Neuronal stem cell (in vitro differentiated cells): ENCODE measurements around the gene SLC26A8.

Experiments used
- DNase-seq: peaks from one replicate; pipeline ENCODE4 v3.0.0-alpha.2; 2013; ENCODE audit warnings: low spot score
- H2AFZ ChIP-seq: one replicate; pipeline ENCODE4 v1.6.1; 2013; ENCODE audit warnings: mild to moderate bottlenecking, low read length, inconsistent platforms
- H2AK5ac ChIP-seq: 2 replicates; pipeline ENCODE4 v1.6.1; 2013; ENCODE audit warnings: low read depth, mild to moderate bottlenecking, inconsistent platforms, low read length, moderate library complexity, mixed read lengths
- H2BK120ac ChIP-seq: 2 replicates; pipeline ENCODE4 v1.6.1; 2013; ENCODE audit warnings: low read depth, mild to moderate bottlenecking, inconsistent platforms, low read length, moderate library complexity, mixed read lengths
- H2BK12ac ChIP-seq: one replicate; pipeline ENCODE4 v1.6.1; 2013; ENCODE audit warnings: low read length, inconsistent platforms
- H2BK15ac ChIP-seq: 2 replicates; pipeline ENCODE4 v1.6.1; 2013; ENCODE audit warnings: mild to moderate bottlenecking, low read length, inconsistent platforms, mixed read lengths
- H2BK5ac ChIP-seq: one replicate; pipeline ENCODE4 v1.6.1; 2013; ENCODE audit warnings: inconsistent platforms, mild to moderate bottlenecking, low read length, moderate library complexity
- H3K14ac ChIP-seq: one replicate; pipeline ENCODE4 v1.6.1; 2013; ENCODE audit warnings: low read length, inconsistent platforms
- H3K18ac ChIP-seq: 2 replicates; pipeline ENCODE4 v1.6.1; 2013; ENCODE audit warnings: low read length, inconsistent platforms
- H3K23ac ChIP-seq: 2 replicates; pipeline ENCODE4 v1.6.1; 2013; ENCODE audit warnings: low read depth, mild to moderate bottlenecking, mixed read lengths, low read length, inconsistent platforms; ENCODE audit not compliant: poor library complexity
- H3K27ac ChIP-seq: replicated peaks from 3 replicates; pipeline ENCODE4 v1.5.1; 2013; ENCODE audit warnings: low read length, inconsistent platforms
- H3K27me3 ChIP-seq, 3 experiments: 2 replicates each; pipeline ENCODE4 v1.6.1; 2013; ENCODE audit warnings: low read length in 3 of 3, mild to moderate bottlenecking in 2 of 3, inconsistent platforms in 1 of 3, low read depth in 1 of 3, mixed read lengths in 1 of 3, moderate library complexity in 1 of 3; ENCODE audit not compliant: control insufficient read depth in 3 of 3, insufficient read depth in 3 of 3
- H3K36me3 ChIP-seq, 2 donors: replicated peaks in 1 of 2; 2 replicates each; pipeline ENCODE4 v1.6.1; 2013; ENCODE audit warnings: low read length in 2 of 2; ENCODE audit not compliant: control insufficient read depth in 2 of 2, insufficient read depth in 2 of 2
- H3K4ac ChIP-seq: 2 replicates; pipeline ENCODE4 v1.6.1; 2013; ENCODE audit warnings: inconsistent platforms, mild to moderate bottlenecking, low read length, moderate library complexity
- H3K4me1 ChIP-seq, 2 donors: 1 replicate in 1 of 2; 2 replicates in 1 of 2; pipeline ENCODE4 v1.6.1; 2013; ENCODE audit warnings: low read length in 2 of 2, low read depth in 1 of 2; ENCODE audit not compliant: control insufficient read depth in 2 of 2, insufficient read depth in 1 of 2
- H3K4me2 ChIP-seq: one replicate; pipeline ENCODE4 v1.6.1; 2013; ENCODE audit warnings: mild to moderate bottlenecking, low read length, inconsistent platforms; ENCODE audit not compliant: insufficient read depth, poor library complexity, severe bottlenecking
- H3K4me3 ChIP-seq, 2 donors: 2 replicates each; pipeline ENCODE4 v1.5.1; 2013; ENCODE audit warnings: low read length in 2 of 2, mild to moderate bottlenecking in 2 of 2, inconsistent platforms in 1 of 2, moderate library complexity in 1 of 2
- H3K79me1 ChIP-seq: one replicate; pipeline ENCODE4 v1.6.1; 2013; ENCODE audit warnings: low read depth, mild to moderate bottlenecking, inconsistent platforms, low read length, moderate library complexity
- H3K9ac ChIP-seq: one replicate; pipeline ENCODE4 v1.6.1; 2013; ENCODE audit warnings: mild to moderate bottlenecking, low read depth, low read length, inconsistent platforms; ENCODE audit not compliant: poor library complexity
- H3K9me3 ChIP-seq, 2 donors: replicated peaks in 1 of 2; 2 replicates each; pipeline versions ENCODE3 to v1.6.1; 2013; ENCODE audit warnings: low read length in 2 of 2, mild to moderate bottlenecking in 2 of 2, inconsistent platforms in 1 of 2, low read depth in 1 of 2, mixed read lengths in 1 of 2, moderate library complexity in 1 of 2; ENCODE audit not compliant: control insufficient read depth in 2 of 2, insufficient read depth in 1 of 2
- H4K8ac ChIP-seq: one replicate; pipeline ENCODE4 v1.6.1; 2013; ENCODE audit warnings: low read depth, mild to moderate bottlenecking, inconsistent platforms, low read length, moderate library complexity
- H4K91ac ChIP-seq: one replicate; pipeline ENCODE4 v1.6.1; 2013; ENCODE audit warnings: low read length, low read depth, mild to moderate bottlenecking, inconsistent platforms; ENCODE audit not compliant: poor library complexity
- WGBS, 2 donors: extraction: QIAGEN DNeasy Blood & Tissue Kit; methylation state at CpG; one replicate each; pipeline ENCODE4 v1.1.7; 2013; ENCODE audit warnings: missing lambda C conversion rate in 2 of 2, mixed read lengths in 1 of 2; ENCODE audit not compliant: insufficient read length in 2 of 2, insufficient replicate concordance in 1 of 2; ENCODE audit errors: extremely low coverage in 2 of 2; 5-methylcytosine and 5-hydroxymethylcytosine counted together

Gene SLC26A8

GRCh38 chr6:36068586-36068985 lies 44.1 kb upstream of the SLC26A8 start:
- peaks cover 0 to 5% of the 10 kb centered on the region in 2 donors for H3K36me3 ChIP-seq
- H2BK12ac ChIP-seq = no peak overlapping the region
- no peak overlapping the region for H3K4me2 ChIP-seq
- no peak overlapping the region for H3K4me3 ChIP-seq
- no peak overlapping the region for H2BK15ac ChIP-seq
- no peak overlapping the region for H2AFZ ChIP-seq
- no peaks in the 10 kb centered on the region for H3K27me3 ChIP-seq
- no CpG with 5 or more reads among the region's 3 CpGs for WGBS, 2 donors
- H2AK5ac ChIP-seq = no peak overlapping the region
- no peak overlapping the region for H4K8ac ChIP-seq
- no peak overlapping the region for H3K23ac ChIP-seq
- no peak overlapping the region for H3K9ac ChIP-seq
- no peak overlapping the region for H3K27ac ChIP-seq
- H3K4me1 ChIP-seq = no peaks in the 10 kb centered on the region
- DNase-seq = no peak
- no peak overlapping the region for H4K91ac ChIP-seq
- peaks cover 3% of the 10 kb centered on the region for H3K79me1 ChIP-seq
- H3K18ac ChIP-seq = no peak overlapping the region
- H2BK5ac ChIP-seq = no peak overlapping the region
- H2BK120ac ChIP-seq = no peak overlapping the region
- no peak overlapping the region for H3K14ac ChIP-seq
- no peak overlapping the region for H3K4ac ChIP-seq
- H3K9me3 ChIP-seq = no peaks in the 10 kb centered on the region

GRCh38 chr6:36068012-36068392 lies 43.6 kb upstream of the SLC26A8 start:
- Histone ChIP-seq H3K14ac (no peak overlapping the region), H3K9ac (no peak overlapping the region), H2AK5ac (no peak overlapping the region), H2AFZ (no peak overlapping the region), H3K23ac (no peak overlapping the region), H3K9me3 (no peaks in the 10 kb centered on the region), H2BK12ac (no peak overlapping the region), H4K91ac (no peak overlapping the region), H2BK15ac (no peak overlapping the region), H3K36me3 (peaks cover 0 to 9% of the 10 kb centered on the region in 2 donors), H2BK120ac (no peak overlapping the region), H3K79me1 (peaks cover 3% of the 10 kb centered on the region), H3K27me3 (no peaks in the 10 kb centered on the region), H3K4ac (no peak overlapping the region), H3K18ac (no peak overlapping the region), H3K4me3 (no peak overlapping the region), H3K4me1 (no peaks in the 10 kb centered on the region), H3K27ac (no peak overlapping the region), H4K8ac (no peak overlapping the region), H3K4me2 (no peak overlapping the region), H2BK5ac (no peak overlapping the region)
- no peak for DNase-seq

- no peak overlapping the region for H3K27ac ChIP-seq
- peaks cover 0 to 6% of the 10 kb centered on the region in 2 donors for H3K36me3 ChIP-seq
- no peak overlapping the region for H3K4me3 ChIP-seq
- H4K8ac ChIP-seq = no peak overlapping the region
- H3K9me3 ChIP-seq = no peaks in the 10 kb centered on the region
- H3K4ac ChIP-seq = no peak overlapping the region
- peaks cover 3% of the 10 kb centered on the region for H3K79me1 ChIP-seq
- no peak overlapping the region for H3K18ac ChIP-seq
- no peak overlapping the region for H3K9ac ChIP-seq
- no peaks in the 10 kb centered on the region for H3K4me1 ChIP-seq
- H4K91ac ChIP-seq = no peak overlapping the region
- no peak for DNase-seq
- H2BK12ac ChIP-seq = no peak overlapping the region
- no peaks in the 10 kb centered on the region for H3K27me3 ChIP-seq
- no peak overlapping the region for H2AK5ac ChIP-seq
- H3K14ac ChIP-seq = no peak overlapping the region
- H2BK5ac ChIP-seq = no peak overlapping the region
- H2BK120ac ChIP-seq = no peak overlapping the region
- no CpG with 5 or more reads among the region's 3 CpGs for WGBS, 2 donors
- no peak overlapping the region for H2AFZ ChIP-seq
- no peak overlapping the region for H2BK15ac ChIP-seq
- no peak overlapping the region for H3K4me2 ChIP-seq
- H3K23ac ChIP-seq = no peak overlapping the region
Observed at GRCh38 chr6:36067374-36068011, 43.1 kb upstream of the SLC26A8 start.

GRCh38 chr6:36066817-36067216 lies 42.4 kb upstream of the SLC26A8 start:
- Histone ChIP-seq H2BK120ac (no peak overlapping the region), H3K9ac (no peak overlapping the region), H3K27ac (no peak overlapping the region), H2AFZ (no peak overlapping the region), H2AK5ac (no peak overlapping the region), H3K23ac (no peak overlapping the region), H2BK12ac (no peak overlapping the region), H3K9me3 (no peaks in the 10 kb centered on the region), H3K4me2 (no peak overlapping the region), H2BK15ac (no peak overlapping the region), H3K14ac (no peak overlapping the region), H3K4me1 (no peaks in the 10 kb centered on the region), H4K91ac (no peak overlapping the region), H3K18ac (no peak overlapping the region), H3K4me3 (no peak overlapping the region), H4K8ac (no peak overlapping the region), H3K27me3 (no peaks in the 10 kb centered on the region), H3K79me1 (peaks cover 3% of the 10 kb centered on the region), H2BK5ac (no peak overlapping the region), H3K4ac (no peak overlapping the region), H3K36me3 (peaks cover 0 to 11% of the 10 kb centered on the region in 2 donors)
- no peak for DNase-seq
- no CpG with 5 or more reads among the region's 2 CpGs for WGBS, 2 donors
